ENCODE measurements around the gene CPEB2.

GRCh38 chr4:15031197-15031596 lies 28.9 kb downstream of the CPEB2 start:
- TF ChIP-seq CTCF (IDR thresholded peaks at IDR 0.05) = no peak
- no peak for TF ChIP-seq EP300 (IDR thresholded peaks at IDR 0.05; ENCODE audit: low read depth)

Measured in transverse colon (tissue), 3 donors.